ENCODE data around the gene CACNA1F. TPM values are rescaled to one million over a fixed set of nuclear protein-coding genes. Genes with fewer than 3 reads are reported as not detected.
A peak's percentile ranks its signal among the peaks of the same experiment; 100 is the strongest.

CACNA1F gene
- total RNA-seq, 1 donor from 2014 or later, result 3.0 TPM

DNA sequence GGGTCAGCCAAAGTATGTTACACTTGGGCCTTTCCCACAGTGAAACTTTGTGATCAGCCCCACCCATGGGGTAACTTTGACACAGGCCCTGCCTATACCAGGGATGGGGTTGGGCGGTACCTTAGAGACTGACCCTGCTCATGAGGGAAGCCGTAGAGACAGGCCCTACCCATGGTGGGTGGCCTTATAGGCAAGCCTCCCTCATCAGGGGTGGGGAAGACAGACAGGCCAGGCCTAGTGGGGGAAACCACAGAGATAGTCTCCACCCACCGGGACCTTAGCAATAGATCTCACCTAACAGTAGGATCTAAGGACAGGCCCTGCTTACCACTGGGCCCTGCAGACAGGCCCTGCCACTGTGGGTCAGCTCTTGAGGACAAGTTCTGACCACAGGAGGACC is 54.6 kb downstream of the CACNA1F start:
- peaks cover 14% of the 10 kb centered on the region for H3K4me1 Mint-ChIP-seq
- TF ChIP-seq, protein P1, sequence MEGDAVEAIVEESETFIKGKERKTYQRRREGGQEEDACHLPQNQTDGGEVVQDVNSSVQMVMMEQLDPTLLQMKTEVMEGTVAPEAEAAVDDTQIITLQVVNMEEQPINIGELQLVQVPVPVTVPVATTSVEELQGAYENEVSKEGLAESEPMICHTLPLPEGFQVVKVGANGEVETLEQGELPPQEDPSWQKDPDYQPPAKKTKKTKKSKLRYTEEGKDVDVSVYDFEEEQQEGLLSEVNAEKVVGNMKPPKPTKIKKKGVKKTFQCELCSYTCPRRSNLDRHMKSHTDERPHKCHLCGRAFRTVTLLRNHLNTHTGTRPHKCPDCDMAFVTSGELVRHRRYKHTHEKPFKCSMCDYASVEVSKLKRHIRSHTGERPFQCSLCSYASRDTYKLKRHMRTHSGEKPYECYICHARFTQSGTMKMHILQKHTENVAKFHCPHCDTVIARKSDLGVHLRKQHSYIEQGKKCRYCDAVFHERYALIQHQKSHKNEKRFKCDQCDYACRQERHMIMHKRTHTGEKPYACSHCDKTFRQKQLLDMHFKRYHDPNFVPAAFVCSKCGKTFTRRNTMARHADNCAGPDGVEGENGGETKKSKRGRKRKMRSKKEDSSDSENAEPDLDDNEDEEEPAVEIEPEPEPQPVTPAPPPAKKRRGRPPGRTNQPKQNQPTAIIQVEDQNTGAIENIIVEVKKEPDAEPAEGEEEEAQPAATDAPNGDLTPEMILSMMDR (IDR thresholded peaks at IDR 0.05), result no peak
- no peak overlapping the region for H3K4me3 Mint-ChIP-seq
- intact Hi-C loops (cut with micrococcal nuclease), result no loop called here
- ChIA-PET CTCF (no interaction called here), POLR2A (no interaction called here)
- no peaks in the 10 kb centered on the region for H3K9me3 Mint-ChIP-seq
- no peaks in the 10 kb centered on the region for H3K27me3 Mint-ChIP-seq
- H3K27ac Mint-ChIP-seq, result no peak overlapping the region
- no peak for DNase-seq
- peaks cover 59% of the 10 kb centered on the region for H3K36me3 Mint-ChIP-seq (ENCODE audit: low read depth)
- ATAC-seq (ENCODE audit: low read depth), result no peak

DNA sequence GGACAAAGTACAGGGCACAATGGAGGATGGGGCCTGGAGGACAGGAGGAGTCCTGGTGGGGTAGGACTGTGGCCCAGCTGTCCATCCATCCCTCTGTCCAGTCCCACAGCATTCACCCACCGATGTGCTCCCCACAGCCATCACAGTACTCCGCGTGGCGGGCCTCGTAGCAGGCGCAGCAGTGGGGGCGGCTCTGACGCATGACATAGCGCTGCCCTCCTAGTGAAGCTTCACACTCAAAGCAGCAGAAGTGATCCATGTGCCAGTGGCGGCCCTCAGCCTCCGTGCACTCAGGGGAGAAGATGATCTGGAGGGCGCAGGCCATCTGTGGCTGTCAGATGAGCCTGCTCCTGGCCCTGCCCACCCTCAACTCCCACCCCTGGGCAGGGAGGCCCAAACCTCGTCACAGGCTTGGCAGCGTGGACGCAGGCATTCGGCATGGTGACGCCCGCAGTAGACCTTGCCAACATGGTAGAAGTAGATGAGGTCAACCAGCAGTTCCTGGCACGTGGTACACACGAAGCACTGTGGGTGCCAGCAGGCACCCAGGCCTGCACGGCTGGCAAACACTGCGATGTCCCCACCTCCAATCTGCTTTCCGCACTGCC is 55.2 kb downstream of the CACNA1F start:
- no peak overlapping the region for H3K27ac Mint-ChIP-seq
- H3K36me3 Mint-ChIP-seq (ENCODE audit: low read depth), result peaks cover 58% of the 10 kb centered on the region
- TF ChIP-seq, protein P1 (IDR thresholded peaks at IDR 0.05), result no peak
- no peaks in the 10 kb centered on the region for H3K9me3 Mint-ChIP-seq
- no peak for ATAC-seq (ENCODE audit: low read depth)
- CTCF ChIA-PET, result no interaction called here
- no peaks in the 10 kb centered on the region for H3K27me3 Mint-ChIP-seq
- peaks cover 20% of the 10 kb centered on the region for H3K4me1 Mint-ChIP-seq
- POLR2A ChIA-PET, result no interaction called here
- no peak for DNase-seq
- intact Hi-C loops (cut with micrococcal nuclease), result no loop called here
- no peak overlapping the region for H3K4me3 Mint-ChIP-seq

DNA sequence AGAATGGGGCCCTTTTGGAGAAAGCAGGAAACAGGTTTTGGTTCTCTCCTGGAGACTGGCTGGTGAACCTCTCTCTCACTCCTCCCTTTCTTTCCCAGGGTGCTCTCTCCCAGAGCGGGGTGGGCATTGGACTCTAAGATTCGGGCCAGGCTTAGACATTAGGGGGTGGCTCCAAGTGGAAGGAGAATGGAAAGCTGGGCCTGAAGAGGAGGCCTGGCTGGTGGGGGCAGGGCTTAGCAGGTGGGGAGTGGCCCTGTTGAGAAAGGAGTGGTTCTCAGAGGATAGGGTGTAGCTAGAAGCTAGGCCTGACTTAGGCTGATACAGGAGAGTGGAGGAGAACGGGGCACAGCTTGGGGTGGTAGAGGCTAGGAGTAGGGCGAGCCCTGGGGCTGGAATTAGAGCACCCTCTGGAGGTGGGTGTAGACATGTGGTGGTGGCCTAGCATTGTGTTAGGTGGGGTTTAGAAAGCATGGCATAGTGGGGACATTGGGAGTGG is 55.8 kb downstream of the CACNA1F start:
- ATAC-seq (ENCODE audit: low read depth) (no peak), DNase-seq (no peak)
- TF ChIP-seq, protein P1 (IDR thresholded peaks at IDR 0.05), result no peak
- CTCF ChIA-PET, result no interaction called here
- POLR2A ChIA-PET, result interaction anchor here (0.8 to 1.1 kb wide), 2 partner anchors 10 to 11 kb away, joined by 3 to 4 read pairs; no protein-coding TSS in a partner anchor
- Mint-ChIP-seq H3K27me3 (no peaks in the 10 kb centered on the region), H3K36me3 (ENCODE audit: low read depth) (peaks cover 58% of the 10 kb centered on the region), H3K9me3 (no peaks in the 10 kb centered on the region), H3K27ac (peak overlapping the region; percentile 30), H3K4me1 (peaks cover 24% of the 10 kb centered on the region), H3K4me3 (no peak overlapping the region)
- intact Hi-C loops (cut with micrococcal nuclease), result no loop called here

DNA sequence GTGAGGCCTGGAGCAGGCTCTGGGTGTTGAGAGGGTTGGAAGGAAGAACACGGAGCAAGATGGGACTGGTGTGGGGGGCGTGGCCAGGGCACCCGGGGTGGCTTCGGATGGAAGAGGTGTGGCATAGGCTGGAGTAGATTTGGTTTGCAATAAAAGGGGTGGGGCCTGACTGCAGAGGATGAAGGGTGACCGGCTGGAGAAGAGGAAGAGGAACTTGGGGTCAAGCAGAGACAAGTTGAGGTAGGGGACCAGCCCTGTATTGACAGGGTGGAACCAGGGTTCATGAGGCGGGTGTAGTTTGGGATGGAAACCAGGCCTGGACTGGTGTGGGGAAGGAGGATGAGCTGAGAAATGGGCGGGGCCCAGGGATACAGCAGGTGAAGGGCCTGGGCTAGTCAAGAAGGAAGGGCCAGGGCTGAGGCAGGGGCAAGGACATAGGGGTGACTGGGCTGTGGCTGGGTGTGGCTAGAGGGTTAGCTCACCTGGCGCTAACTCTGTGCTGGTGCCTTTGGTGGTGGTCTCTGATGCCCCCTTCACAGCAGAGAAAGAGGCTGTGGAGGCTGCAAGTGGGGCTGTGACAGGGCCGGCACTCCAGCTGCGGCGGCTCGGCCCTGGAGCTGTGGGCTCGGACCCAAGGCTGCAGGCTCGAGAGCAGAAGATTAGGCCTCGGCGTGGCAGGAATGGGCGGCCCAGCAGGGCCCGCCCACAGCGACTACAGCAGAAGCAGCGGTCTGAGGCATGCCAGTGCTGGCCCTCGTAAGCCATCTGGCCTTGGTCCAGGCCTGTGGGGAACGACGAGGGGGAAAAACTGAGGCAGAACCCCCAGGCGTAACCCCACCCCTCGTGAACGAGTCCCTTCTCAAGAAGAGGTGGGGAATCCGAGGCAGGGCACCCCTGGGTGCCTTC is 56.5 kb downstream of the CACNA1F start:
- DNase-seq (no peak), ATAC-seq (ENCODE audit: low read depth) (no peak)
- H3K27me3 Mint-ChIP-seq, result no peaks in the 10 kb centered on the region
- no peaks in the 10 kb centered on the region for H3K9me3 Mint-ChIP-seq
- TF ChIP-seq, protein P1 (IDR thresholded peaks at IDR 0.05), result no peak
- H3K36me3 Mint-ChIP-seq (ENCODE audit: low read depth), result peaks cover 55% of the 10 kb centered on the region
- H3K4me1 Mint-ChIP-seq, result peaks cover 24% of the 10 kb centered on the region
- intact Hi-C loops (cut with micrococcal nuclease), result no loop called here
- CTCF ChIA-PET, result no interaction called here
- peak overlapping the region; percentile 72 for H3K27ac Mint-ChIP-seq
- no peak overlapping the region for H3K4me3 Mint-ChIP-seq
- POLR2A ChIA-PET, result interaction anchor here (0.8 to 1.1 kb wide), 2 partner anchors 9 to 11 kb away, joined by 3 to 4 read pairs; no protein-coding TSS in a partner anchor
